T-helper 22 cell (primary cell): ENCODE data around the gene ZHX3.

Source experiments
- DNase-seq: peaks from one replicate; pipeline ENCODE4 v3.0.0-alpha.2; 2020; ENCODE audit warnings: low read depth

ZHX3 gene

DNA sequence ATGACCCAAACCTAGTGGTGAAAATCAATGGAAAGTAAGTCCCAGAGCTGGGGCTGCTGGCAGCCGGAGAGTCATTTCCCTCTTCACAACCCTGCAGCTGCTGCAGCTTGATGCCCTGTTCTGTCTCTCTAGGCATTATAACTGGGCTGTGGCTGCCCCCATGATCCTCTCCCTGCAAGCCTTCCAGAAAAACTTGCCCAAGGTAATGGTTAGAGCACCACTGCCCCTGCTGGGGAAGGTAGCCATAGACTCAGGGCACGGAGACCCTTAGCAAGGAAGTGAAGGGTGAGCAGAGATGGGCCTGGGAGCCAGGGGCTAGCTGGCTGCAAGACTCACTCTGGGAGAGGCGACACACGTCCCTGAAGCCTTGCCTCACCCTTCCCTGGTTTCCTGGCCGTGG lies 35.1 kb upstream of the ZHX3 start:
- no peak for DNase-seq

DNA sequence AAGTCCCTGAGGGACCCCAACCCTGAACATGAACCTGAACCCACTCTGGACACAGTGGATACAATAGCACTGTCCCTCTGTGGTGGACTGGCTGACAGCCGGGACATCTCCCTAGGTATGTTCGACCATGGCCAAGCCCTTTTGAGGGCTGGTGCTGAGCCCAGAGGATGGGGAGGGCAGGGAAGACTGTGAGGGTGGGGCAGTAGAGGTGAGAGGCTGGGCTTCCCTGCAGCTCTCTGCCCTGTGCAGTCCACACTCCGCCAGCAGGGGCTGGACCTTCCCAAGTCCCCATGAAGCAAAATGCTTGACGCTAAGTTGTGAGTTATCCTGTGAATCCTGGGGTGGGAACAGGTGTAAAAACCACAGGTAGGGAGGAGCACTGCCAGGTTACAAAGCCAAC lies 34.6 kb upstream of the ZHX3 start:
- DNase-seq: no peak

DNA sequence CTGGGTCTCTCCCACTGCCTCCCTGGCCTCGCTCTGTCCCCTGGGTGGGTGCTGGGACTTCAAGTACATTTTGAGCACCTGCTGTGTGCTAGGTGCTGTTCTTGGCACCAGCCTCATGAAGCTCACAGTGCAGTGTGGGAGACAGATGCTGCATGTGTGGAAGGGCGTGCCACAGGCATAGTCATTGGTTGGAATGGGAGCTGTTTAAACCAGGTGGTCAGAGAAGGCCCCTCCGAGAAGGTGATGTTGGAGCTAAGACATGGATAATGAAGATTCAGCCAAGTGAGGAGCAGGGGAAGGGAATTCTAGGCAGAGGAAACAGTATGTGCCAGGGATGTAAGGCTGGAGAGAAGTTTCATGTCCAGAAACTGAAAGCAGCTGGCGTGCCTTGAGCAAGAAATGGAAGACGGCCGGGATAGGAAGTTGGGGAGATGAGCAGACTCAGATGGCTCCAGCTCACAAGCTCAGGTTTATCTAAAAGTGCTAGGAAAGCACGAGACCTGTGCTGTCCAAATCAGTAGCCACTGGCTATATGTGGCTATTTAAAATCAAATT lies 33.0 kb upstream of the ZHX3 start:
- no peak for DNase-seq

DNA sequence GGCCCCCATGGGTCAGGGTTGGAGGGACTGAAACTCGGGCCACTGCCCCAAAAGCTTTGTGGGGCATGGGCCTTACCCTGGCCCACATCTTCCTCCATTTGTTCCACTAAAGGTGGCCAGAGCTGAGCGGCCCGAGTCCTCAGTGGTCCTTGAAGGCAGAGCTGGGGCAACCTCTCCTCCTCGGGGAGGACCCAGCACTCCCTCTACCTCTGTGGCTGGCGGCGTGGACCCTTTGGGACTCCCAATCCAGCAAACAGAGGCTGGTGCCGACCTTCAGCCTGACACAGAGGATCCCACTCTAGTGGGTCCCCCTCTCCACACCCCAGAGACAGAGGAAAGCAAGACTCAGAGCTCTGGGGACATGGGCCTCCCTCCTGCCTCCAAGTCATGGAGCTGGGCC lies 32.4 kb upstream of the ZHX3 start:
- DNase-seq: no peak

DNA sequence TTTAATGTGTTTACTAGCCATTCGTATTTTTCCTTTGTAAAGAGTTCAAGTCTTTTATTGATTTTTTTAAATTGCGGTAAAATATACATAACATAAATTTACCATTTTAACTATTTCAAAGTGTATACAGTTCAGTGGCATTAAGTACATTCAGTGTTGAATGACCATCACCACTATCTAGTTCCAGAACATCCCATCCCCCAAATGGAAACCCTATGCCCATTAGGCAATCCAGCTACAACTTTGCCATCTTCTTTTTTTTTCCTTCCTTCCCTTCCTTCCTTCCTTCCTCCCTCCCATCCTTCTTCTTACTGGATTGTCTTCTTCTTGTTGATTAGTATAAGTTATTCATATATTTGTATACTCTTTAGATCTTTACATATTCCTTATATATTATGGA lies 31.7 kb upstream of the ZHX3 start:
- DNase-seq: no peak

DNA sequence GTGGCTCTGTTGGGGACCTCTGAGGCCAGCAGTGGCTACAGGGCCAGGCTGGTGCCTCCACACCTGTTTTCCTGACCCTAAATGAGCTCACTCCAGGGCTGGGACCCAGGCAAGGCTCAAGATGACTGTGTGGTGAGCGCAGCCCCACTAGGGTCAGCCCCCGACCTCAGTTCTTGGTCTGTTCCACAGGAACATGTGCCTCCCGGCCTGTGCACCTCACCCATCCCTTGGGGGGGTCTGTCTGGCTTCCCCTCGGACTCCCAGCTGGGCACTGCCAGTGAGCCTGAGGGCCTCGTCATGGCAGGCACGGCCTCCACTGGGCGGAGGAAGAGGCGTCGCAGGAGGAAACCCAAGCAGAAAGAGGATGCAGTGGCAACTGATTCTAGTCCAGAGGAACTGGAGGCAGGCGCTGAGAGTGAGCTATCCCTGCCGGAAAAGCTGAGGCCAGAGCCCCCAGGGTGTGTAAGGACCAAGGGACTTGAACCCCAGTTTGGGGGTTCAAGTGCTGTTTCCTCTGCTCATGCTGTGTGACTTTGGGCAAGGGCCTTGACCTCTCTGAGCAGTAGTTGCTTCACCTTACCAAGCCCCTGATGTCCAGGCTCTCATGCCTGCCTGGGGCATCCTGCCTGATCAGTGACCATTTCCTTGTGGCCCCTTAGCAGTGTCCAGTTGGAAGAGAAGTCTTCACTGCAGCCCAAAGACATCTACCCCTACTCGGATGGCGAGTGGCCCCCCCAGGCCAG lies 31.1 kb upstream of the ZHX3 start:
- DNase-seq: no peak

DNA sequence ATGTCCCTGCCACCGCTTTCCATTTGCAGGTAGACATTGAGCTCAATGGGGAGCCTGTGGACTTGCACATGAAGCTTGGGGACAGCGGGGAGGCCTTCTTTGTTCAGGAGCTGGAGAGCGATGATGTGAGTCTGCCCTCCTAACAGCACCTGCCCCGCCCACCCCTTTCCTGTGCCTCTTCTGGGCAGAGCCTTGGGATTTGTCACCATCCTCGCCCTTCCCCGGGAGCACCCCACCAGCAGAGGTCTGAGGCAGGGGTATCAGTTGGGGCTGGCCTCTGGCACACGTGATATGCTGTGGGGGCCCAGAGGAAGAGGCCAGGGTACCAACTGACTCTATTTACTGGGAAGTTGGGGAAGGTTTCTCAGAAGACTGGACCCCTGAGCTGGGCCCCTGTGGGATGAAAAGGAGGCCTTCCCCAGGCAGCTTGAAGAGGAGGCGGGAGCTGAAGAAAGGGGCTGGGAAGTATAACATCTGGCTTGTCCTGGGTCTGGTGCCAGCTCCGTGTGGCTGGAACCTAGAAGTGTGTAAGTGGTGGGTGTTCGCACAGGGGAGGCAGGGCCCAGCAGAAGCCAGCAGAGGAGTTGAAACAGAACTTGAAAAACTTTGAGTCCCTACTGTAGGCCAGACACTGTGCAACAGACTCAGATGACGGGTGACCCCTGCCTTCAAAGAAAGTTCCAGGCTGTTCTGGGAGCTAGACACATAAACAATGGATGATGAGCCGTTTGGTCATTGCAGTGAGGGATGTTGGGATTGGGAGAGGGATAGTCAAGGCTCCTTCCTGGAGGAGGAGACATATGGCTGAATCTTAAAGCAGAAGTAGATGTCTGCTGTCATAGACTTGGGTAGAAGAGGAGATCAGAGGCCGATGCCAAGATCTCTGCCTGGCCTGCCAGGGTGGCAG lies 30.2 kb upstream of the ZHX3 start:
- no peak for DNase-seq

DNA sequence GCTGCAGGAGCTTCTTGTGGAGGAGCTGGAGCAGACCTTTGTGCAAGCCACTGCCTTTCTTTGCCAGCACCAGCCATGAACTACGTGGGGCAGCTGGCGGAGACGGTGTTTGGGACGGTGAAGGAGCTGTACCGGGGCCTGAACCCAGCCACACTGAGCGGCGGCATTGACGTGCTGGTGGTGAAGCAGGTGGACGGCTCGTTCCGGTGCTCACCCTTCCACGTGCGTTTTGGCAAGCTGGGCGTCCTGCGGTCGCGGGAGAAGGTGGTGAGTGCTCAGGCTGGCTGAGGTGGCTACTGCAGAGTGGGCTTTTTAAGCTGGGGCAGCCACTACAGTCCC lies 28.2 kb upstream of the ZHX3 start:
- DNase-seq: no peak

DNA sequence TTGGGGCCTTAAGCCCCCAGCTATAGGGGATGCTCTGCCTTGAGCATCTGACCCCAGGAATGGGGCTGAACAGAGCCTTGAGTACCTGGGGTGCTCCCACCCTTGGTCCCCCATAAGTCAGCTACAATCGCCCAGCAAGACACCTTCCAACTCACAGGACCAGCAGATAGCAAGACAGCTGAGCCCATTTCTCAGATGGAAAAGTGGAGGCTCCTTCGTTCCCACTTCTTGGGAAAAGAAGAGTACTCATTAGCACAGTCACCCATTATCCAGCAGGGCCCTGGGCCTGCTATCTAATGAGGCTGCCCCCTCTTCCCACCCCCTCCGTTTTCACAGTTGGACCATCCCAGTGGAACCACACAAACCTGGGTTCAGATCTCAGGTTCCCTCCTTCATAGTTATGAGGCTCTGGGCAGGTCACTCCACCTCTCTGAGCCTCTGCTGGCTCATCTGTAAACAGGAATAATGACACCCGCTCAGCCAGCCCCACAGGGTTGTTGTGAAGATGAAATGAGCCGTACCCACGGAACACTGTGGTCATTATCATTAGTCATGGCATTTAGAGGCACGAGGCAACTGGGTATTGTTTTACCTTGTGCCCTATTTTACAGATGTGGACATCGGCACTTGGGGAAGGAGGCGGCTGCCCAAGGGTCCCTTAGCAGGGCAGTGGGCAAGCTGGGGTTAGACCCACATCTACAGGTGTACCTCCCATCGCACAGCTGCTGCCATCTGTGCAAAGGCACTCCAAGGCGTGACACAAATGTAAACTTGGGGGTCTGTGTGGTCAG lies 27.6 kb upstream of the ZHX3 start:
- no peak for DNase-seq

DNA sequence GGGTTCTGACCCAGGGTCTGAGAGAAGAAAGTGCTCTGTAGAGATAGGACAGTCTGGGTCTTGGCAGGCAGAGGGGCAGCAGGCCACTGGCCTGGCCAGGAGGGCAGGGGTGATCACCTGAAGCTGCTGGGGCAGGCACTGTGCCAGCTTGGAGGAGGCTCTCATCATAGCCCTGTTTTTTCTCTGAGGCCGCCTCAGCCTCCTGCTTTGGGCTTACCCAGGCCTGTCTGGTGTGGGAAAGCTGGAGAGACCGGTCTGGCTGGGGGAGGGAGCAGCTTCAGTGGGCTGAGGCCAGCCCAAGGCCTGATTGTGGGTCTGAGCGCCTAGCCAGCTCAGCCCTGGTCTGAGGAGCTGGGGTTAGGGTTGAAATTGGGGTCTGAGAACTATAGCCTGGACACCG lies 26.9 kb upstream of the ZHX3 start:
- DNase-seq: no peak

DNA sequence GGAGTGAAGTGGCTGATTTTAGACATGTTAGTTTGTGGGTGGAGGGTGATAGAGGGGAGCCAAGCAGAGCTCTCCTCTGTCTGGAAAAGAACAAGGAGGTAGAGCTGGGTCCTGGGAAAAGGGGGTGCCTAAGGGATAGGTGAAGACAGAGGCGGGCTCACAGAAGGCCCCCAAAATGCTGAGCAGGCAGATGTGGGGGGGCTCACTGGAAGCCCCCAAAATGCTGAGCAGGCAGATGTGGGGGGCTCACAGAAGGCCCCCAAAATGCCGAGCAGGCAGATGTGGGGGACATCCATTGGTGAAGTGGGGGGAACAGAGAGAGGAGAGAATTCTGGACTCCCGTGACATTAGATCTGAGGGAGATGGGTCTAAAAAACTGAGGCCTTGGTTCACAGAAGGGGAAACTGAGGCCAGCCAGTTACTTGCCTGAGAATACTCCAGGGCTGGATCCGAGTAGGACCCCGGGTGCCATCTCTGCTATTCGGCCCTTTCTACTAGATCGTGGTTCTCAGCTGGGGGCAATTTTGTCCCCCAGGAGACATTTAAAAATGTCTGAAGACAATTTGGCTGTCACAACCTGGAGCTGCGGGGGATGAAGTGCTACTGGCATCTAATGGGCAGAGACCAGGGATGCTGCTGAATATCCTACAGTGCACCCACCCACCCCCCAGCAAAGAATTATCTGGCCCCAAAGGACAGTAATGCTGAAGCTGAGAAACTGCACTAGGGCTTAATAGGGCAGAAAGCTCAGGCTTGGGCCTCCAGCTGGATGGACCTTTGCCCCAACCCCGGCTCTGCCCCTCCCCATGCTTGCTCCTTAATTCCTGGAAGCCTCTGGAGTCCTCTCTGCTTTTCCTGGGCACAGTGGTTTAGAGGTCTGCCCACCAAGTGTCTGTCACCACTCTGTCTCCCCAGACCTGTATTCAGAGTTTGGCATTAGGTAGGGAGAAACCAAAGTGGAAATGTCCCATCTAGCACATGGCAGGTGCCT lies 25.2 kb upstream of the ZHX3 start:
- no peak for DNase-seq

DNA sequence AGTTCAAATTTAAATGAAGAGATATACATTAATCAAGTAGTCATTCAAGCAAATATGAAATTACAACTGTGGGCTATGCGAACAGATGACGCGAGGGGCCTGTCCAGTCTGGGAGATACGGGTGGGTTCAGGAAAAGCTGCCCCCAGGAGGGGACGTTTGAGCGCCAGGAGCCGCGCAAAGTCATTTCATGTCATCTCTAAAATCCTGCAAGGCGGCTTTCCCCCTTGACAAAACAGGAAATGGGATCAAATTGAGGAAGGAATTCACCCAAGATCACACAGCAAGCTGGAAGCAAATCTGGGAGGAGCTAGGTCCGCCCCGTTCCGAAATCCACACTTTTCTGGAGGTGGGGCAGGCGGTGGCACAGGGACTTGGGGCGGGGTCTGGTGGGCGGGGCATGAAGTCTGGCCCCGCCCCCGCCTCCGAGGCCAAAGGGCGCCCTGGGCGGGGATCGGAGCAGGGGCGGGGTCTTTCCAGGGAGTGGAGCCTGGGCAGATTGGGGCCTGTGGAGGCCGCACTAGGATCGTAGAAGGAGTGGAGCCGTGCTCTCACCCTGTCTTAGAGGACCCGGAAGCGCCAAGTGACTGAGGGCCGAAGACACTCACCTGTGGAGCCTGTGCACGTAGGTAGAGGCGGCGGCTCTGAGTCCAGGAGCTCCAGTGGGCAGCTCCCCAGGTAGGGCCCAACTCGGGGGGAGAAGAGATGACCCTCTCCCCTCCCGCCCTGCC lies 23.0 kb upstream of the ZHX3 start, which contains the start of gene LPIN3:
Gene LPIN3 (plus strand): TSS at position 495 of the 729 bp plus-strand sequence. CDS start 4,983 bp downstream, outside the sequence.
- peak; percentile 36 for DNase-seq

DNA sequence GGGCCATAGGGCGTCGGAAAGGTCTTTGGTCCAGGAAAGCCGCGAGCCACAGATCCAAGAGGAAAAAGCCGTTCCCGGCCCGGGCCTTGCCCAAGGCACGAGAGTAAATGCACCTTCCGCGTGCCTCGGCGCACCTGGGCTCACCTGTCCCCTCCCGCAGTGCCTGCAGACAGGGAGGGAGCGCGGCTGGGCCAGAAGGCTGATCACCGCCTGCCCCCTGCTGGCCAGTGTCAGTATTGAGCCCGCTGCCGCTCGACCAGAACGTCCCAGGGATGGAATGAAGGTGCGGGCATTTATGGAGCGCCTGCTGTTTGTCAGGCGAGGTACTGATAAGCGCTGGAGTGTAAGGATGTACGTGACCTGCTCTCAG lies 22.4 kb upstream of the ZHX3 start:
- DNase-seq: peak; percentile 56

DNA sequence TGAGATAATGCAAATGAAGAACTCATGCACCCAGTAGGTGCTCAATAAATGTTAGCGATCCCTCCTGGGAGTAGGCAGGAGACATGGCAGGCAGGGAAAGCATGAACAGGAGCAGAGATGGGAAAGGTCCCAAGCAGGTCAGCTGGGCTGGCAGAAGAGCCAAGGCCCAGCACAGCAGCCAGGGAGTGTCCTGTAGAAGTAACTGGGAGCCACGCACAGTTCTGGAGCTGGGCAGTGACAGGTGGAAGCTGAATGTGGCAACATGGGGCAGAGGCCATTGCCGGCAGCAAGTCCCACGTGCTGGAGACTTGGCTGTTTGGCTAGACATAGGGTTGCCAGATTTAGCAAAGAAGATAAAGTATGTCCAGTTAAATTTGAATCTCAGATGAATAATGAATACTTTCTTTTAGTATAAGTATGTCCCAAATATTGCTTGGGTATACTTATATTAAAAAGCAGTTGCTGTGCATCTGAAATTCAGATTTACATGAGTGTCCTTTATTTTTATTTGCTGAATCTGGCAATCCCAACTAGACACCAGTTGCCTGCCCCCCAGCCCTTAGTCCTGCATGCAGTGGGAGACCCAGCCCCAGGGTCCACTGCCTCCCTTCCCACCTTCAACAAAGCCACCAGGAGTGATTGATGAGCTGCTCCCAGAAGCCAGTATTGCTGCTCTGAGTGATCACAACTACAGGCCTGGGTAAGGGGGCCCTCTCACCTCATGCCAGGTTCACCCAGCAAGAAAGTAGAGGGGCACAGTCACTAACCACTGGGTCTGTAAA lies 19.4 kb upstream of the ZHX3 start:
- DNase-seq: no peak

DNA sequence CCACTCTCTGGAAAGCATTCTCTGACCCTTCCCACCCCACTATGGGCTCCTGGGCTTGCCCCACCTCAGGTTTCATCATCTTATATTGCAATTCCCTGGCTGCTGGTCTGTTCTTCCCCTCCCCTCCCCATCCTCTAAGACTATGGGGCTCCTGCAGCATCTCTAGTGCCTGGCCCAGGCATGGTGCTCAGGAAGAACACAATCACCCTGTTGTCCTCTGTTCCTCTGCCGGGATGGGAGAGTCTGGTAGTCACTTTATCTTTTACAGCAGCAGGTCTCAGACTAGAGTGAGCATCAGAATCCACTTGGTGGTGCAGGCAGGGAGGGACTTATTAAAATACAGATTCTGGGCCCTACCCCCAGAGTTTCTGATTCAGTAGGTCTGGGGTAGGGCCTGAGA lies 18.1 kb upstream of the ZHX3 start:
- DNase-seq: no peak

DNA sequence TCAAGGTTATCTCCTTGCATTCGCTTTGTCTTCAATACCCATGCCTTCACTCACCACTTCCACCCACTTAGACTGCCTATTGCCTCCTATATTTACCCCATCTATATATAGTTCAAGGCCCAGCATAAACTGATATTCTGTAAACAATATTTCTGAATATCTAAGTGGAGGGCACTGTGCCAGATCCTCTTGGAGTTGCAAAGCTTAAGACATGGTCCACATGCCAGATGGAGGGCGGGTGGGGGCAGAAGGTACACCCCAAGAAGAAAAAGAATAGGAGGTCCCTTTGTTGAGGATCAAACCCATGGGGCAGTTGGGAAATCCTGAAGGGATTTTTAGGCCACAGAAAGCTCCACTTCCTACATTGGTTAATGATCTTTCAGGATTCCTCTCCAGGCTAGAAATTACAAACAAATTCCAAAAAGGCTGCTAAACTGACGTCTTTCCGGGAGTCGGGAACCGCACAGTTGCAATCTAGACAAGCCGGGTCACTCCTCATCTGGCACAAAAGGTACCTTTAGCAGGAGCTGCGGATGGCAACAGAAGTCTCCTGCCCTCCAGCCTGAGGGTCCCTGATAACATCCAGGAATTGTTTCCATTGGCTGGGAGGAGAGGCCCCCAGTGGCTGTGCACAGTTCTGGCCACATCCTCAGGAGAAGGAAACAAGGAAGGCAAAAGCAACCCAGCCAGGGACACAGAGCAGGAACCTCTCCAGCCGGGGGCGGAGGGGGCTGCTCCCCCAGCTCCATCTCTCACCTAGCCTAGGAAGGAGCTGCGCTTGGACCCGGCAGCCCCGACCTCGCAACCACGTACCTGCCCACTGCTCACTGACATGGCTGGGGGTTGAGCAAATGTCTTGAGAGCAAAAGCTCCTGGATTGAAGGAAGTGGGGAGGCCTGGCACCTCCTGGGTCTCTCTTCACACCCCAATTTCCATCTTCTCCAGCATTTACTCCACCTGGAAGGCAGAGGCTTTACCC lies 17.2 kb upstream of the ZHX3 start:
- no peak for DNase-seq

DNA sequence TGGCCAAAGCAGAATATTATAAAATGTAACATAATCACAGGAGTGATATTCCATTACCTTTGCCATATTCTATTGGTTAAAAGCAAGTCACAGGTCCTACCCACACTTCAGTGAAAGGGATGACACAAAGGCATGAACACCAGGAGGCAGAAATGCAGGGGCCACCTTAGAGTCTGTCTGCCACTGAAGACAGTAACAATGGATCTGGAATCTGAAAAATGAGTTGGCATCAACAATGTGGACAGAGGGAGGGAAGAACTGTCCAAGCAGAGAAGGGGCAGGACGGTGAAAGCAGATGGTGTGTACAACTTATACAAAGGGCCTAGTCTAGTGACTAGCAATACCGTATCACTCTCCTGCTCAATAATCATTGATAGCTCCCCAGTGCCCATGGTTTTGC lies 16.5 kb upstream of the ZHX3 start:
- DNase-seq: no peak

DNA sequence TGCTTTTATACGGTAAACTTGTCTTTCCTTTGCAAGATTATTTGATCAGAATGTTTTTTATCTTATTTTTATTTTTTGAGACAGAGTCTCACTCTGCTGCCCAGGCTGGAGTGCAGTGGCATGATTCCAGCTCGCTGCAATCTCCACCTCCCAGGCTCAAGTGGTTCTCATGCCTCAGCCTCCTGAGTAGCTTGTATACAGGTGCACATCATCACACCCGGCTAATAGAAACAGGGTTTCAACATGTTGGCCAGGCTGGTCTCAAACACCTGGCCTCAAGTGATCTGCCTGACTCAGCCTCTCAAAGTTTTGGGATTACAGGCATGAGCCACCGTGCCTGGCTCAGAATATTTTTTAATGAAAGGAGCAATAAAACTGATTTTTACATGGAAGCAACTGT lies 14.2 kb upstream of the ZHX3 start:
- DNase-seq: no peak
